GM19238 (cell line): ENCODE results near the gene SYNE2.
"Not testable (repeated sequence)": the region's sequence is repeated elsewhere in the genome, so short reads cannot be mapped to it uniquely, and the experiment has no call there.

Experiments used
- DNase-seq: peaks from one replicate; pipeline ENCODE4 v3.0.0; 2011; ENCODE audit warnings: low spot score; ENCODE audit not compliant: insufficient read length

SYNE2 gene

GRCh38 chr14:64117671-64118402 is 265.0 kb downstream of the SYNE2 start:
- DNase-seq = no peak

DNA sequence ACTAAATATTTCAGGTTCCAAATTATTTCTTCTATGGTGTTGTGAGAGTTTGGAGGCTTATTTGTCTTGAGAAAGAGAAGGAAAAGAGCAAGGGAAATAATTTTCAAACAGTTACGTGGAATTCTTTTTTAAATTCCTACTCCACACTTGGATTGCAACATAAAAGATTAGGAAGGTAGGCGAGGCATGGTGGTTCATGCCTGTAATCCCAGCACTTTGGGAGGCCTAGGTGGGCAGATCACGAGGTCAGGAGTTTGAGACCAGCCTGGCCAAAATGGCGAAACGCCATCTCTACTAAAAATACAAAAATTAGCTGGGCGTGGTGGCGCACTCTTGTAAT is 265.6 kb downstream of the SYNE2 start:
- DNase-seq = not testable (repeated sequence)

DNA sequence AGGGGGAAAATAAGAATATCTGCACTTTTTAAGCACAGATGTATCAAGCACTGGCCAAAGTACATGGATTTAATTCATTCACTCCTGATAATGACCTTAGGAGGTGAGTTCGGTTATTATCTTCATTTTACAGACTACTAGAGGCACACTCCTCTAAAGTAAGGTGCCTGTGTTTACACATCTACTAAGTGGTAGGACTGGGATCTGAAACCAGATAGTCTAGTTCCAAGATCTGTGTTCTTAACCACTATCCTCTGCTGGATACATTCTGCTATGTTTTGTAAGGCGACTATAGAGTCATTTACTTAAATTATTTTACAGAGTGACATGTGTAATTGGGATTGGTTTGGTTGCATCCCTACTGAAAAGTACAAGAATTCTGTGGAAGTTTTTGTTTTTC is 266.1 kb downstream of the SYNE2 start:
- DNase-seq = no peak

GRCh38 chr14:64119500-64119899 is 266.7 kb downstream of the SYNE2 start:
- no peak for DNase-seq

DNA sequence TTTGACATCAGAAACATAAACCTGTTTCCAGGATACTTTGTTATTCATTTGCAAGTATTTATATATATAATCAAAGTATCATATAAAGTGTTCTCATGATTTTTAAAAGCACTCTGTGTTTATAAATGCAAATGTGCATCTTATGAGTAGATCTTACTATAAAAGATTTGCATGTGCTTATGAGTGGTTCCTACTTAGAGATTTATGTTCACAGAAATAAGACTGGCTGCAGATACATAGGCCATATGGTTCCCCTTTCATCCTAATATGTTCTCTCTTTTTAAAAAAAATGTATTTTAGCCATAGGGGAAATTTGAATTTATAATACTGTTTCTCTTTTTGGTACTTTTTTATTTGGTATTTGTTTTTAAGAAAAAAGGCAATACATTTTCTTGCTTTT is 267.2 kb downstream of the SYNE2 start:
- no peak for DNase-seq

- DNase-seq = no peak
Observed at GRCh38 chr14:64123241-64123822, 270.5 kb downstream of the SYNE2 start.

- no peak for DNase-seq
Observed at GRCh38 chr14:64125270-64125669, 272.5 kb downstream of the SYNE2 start.

DNA sequence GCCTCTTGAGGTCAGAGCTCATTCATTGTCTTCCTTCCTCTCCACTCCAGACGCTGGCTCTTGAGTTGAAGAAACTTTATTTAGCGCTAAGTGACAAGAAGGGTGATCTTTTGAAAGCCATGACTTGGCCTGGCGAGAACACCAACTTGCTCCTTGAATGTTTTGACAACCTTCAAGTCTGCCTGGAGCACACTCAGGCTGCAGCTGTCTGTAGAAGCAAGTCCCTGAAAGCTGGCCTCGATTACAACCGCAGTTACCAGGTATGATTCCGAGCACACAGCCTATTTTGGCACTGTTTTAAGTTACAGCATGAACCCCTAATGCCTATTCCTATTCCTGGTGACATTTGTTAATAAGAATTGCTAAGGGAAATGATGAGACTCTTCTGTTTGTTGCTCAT is 273.7 kb downstream of the SYNE2 start:
- DNase-seq = no peak

DNA sequence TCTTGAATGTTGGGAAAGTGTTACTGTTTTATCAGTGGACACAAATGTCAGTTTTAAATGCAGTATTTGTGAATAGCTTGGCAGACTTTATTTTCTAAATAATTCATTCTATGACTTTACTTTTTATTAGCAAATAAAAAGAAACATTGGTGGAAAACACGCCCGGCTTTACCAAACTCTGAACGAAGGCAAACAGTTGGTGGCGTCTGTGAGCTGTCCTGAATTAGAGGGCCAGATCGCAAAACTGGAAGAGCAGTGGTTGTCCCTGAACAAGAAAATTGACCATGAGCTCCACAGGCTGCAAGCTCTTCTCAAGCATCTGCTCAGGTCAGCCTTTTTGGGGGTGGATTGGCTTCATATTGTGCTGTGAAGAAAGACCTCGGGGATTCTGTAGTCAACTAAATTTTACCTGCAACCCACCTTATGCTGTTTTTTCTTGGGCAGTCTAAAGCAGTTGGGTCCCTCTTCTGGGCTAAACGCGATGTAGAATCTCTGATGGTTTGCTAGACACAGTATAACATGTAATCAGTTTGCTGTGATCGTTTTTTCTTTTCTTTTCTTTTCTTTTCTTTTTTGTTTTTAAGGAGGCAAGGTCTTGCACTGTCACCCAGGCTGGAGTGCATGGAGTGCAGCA is 285.0 kb downstream of the SYNE2 start:
- DNase-seq = no peak

DNA sequence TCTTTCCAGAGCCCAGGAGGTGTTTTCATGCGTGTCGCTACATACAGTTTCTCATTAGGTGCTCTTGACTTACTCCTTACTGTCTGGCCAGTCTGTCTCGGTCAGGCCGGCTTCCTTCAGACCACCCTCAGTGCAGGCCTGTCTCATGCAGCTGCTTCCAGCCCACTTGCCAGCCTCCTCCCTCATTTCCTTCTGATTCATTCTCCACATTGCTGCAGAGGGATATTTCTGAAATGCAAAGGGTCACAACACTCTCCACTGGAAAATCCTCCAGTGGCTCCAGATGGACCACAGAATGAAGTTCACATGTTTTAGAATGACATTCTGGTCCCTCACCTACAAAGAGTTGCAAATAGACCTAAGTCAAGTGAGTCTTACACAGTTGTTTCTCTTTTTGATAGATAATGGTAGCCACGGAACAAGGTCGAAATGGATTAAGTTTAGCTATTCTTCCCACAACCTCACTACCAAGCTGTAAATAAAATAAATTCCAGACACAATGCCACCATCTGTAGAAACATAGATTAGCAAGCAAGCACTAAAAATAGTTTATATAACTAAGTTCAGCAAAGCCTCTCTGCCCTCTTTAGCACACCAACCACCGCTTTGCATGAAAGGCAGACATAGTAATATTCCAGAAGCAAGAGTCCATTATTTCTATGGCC is 294.5 kb downstream of the SYNE2 start:
- DNase-seq = no peak

DNA sequence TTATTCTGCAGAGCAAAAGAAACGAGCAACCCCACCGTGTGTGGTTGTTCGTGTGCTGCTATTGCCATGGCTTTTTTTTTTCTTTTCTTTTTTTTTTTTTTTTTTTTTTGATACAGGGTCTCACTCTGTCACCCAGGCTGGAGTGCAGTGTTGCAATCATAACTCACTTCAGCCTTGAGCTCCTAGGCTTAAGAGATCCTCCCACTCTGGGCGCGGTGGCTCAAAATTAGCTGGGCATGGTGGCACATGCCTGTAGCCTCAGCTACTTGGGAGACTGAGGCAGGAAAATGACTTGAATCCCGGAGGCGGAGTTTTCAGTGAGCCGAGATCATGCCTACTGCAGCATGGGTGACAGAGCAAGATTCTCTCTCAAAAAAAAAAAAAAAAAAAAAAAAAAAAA is 297.1 kb downstream of the SYNE2 start:
- no peak for DNase-seq

DNA sequence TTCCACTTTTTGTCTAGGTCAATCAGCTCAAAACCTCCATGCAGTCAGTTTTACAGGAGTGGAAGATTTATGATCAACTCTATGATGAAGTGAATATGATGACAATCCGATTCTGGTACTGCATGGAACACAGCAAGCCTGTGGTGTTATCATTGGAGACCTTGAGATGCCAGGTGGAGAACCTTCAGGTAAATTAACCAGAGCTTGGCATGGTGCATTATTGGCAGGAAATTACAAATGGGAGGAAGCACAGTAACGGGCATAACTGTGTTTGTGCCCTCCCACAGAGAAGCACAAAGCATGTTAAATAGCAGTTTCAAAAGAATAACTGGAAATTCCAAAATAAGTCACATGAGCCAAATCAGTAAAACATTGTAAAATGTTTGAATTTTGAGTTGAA is 305.8 kb downstream of the SYNE2 start:
- no peak for DNase-seq

DNA sequence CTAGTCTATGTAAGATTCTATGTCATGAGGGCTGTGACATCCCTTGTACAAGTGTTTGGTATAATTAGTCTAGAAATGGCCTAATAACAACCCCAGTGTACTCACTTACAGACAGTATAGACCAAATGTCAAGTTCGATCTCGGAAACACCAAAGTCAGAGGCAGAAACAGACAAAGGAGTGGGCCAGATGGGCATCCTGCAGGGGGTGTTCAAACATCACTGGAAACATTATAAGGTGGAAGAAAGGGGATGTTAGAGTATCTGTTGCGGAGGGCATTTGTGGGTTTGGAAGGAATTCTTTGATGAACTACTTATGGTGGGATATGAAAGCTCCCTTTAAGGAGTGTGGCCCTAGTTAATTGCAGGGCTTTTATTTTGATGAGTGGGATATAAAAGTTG is 306.8 kb downstream of the SYNE2 start:
- no peak for DNase-seq

- DNase-seq = no peak
Observed at GRCh38 chr14:64170181-64170580, 317.4 kb downstream of the SYNE2 start.

DNA sequence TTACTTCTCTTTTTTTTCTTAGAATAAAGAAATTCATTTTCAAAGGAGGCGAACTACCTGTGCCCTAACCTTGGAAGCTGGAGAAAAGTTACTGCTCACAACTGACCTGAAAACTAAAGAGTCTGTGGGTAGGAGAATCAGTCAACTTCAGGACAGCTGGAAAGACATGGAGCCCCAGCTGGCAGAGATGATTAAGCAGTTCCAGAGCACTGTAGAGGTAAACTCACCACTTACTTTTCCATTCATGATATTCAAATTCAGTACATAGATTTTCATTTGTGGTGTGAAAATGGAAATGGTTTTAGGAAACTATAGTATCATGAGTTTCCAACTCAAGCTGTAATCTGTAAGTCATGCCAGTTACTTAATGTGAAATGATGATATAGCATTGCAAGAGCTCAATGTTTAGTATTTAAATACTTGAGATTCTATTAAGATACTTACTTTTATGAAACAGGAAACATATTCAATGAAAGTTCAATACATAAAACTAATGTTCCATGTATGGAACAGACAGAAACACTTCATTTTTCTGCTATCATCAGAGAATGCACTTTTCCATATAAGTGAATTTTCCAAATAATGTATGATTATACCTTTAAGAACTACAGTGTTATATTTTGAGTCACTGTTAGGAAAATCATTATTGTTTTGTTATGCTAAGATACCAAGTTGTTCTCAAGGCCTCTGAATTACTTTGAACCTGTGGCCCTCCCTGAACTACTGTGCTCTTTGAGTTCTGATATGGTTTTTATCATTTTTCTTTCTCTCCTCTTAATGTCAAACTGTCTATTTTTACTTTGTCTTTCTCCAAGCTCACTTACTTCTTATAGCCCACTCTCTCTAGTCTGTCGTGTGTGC is 322.3 kb downstream of the SYNE2 start:
- DNase-seq = no peak

DNA sequence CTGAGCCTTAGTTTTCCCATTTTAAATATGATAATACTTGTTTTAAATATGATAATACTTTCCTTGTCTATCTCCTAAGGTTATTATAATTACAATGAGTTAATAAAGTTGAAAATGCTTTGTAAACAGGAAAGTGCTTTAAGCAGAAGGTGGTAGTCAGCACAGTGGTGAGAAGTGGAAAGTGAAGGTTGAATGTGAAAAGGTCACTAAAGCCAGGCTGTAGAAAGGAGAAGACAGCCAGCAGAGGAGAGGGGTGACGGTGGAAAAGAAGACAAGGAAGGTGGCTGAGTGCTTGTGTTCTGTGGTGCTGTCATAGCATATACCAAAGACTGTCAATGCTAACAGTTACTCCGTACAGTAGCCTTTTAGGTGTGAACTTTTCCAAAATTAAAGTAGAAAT is 323.5 kb downstream of the SYNE2 start:
- DNase-seq = no peak

GRCh38 chr14:64178814-64179213 is 326.0 kb downstream of the SYNE2 start:
- DNase-seq = no peak

GRCh38 chr14:64182908-64183307 is 330.1 kb downstream of the SYNE2 start:
- DNase-seq = not testable (repeated sequence)

- no peak for DNase-seq
Observed at GRCh38 chr14:64184103-64184729, 331.4 kb downstream of the SYNE2 start.

- no peak for DNase-seq
Observed at GRCh38 chr14:64185184-64185583, 332.4 kb downstream of the SYNE2 start.
